GM21737 (cell line): Measurements from ENCODE around the gene PRKAB1.
"Not testable (repeated sequence)": the region's sequence is repeated elsewhere in the genome, so short reads cannot be mapped to it uniquely, and the experiment has no call there.

Source experiments
- ATAC-seq: cut with Tn5 transposase; IDR thresholded peaks from one replicate; pipeline ENCODE4 v1.9.1; 2021; ENCODE audit warnings: mild to moderate bottlenecking, moderate library complexity; ENCODE audit not compliant: unreplicated experiment

PRKAB1 gene, protein sequence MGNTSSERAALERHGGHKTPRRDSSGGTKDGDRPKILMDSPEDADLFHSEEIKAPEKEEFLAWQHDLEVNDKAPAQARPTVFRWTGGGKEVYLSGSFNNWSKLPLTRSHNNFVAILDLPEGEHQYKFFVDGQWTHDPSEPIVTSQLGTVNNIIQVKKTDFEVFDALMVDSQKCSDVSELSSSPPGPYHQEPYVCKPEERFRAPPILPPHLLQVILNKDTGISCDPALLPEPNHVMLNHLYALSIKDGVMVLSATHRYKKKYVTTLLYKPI

DNA sequence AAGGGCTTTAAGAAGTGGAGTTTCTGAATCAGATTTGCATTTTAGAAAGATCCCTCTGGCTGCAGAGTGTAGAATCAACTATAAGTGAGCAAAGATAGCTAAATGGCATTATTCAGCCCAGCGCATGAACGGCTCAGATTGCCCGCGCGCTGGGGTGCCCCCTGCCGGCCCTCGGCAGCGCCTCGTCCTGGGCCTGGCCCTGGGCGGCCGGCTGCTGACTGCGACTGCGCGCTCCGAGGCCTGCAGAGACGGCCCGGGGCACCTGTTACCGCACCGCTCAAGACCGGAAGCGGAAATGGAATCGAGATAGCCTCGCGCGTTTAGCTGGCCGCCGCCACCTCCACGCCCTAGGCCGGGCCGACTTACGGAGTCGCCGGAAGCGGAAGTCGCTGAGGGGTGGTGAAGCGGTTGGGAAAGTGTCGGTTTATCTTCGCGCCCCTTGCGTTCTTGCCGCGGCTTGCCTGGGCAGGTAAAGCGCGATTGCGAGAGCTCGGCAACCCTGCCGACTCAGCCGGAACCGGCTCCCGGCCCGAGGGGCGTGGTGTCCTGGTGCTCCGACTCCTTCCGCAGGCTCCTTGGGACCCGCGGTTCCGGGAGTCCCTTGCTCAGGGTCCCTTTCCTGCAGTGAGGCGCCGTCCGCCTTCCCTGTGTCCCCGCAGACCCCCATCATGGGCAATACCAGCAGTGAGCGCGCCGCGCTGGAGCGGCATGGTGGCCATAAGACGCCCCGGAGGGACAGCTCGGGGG is at the start of gene PRKAB1:
TSS of gene PRKAB1 (plus strand) at position 557 of the 747 bp plus-strand sequence. CDS start at position 669, 112 bp downstream.
- ATAC-seq = peak; percentile 95

DNA sequence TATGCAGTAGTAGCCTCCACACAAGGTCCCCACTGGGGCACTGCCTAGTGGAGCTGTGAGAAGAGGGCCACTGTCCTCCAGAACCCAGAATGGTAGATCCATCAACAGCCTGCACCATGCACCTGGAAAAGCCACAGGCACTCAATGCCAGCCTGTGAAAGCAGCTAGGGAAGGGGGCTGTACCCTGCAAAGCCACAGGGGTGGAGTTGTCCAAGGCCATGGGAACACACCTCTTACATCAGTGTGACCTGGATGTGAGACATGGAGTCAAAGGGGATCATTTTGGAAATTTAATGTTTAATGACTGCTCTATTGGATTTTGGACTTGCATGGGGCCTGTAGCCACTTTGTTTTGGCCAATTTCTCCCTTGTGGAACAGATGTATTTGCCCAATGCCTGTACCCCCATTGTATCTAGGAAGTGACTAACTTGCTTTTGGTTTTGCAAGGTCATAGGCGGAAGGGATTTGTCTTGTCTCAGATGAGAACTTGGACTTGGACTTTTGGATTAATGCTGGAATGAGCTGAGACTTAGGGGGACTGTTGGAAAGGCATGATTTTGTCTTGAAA is 49.5 kb upstream of the PRKAB1 start:
- ATAC-seq = not testable (repeated sequence)

DNA sequence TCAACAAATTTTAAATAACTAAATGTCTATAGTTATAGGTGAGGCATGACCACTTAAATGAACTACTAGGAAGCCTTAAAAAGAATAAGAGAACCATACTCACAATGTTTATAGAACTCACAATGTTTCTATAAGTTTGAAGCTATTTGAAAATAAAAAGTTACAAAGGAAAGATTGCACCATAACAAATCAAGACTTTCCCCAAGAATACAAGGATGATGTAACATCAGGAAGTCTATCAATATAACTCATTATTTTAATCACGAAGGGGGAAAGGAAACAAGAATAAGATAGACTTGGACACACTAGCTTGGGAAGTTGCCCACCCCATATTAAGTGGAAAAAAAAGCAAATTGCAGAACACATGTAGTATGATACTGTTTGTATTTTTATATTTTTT is 47.4 kb upstream of the PRKAB1 start:
- ATAC-seq = no peak

DNA sequence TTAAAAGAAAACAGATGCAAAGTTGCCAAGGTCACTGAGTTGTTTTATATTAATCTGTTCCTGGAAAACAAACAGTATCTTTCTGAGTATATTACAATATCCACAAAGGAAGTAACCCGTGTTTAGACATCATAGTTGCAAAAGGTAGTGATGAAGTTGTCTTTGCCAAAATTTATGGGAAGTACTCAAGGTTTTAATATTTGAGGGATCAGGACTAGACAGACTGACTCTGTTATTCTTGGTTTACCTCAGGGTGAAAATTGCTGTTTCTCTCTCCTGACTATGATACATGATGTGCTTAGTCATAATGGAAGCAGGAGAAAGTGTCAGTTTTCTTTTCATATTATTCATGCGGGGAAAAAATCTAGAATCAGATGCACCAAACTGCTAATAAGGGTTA is 46.1 kb upstream of the PRKAB1 start:
- ATAC-seq = no peak

DNA sequence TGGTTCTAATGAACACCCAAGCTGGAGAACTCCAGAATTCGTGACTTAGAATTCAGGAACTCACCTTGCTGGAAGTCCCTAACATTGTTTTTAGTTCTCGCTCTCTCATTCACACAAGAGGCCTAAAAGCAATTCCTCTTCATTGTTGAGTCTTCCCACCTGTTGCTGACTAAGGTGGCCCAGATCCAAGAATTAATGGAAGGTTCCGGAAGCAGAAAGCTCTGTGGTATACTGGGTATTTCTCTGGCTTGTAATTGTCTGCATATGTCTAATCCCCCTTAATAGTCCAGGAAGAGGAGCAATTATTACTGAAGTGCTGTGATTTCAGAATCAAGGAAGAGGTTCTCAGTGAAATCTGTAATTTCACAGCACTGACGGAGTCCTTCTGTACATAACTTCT is 43.0 kb upstream of the PRKAB1 start:
- ATAC-seq = no peak

DNA sequence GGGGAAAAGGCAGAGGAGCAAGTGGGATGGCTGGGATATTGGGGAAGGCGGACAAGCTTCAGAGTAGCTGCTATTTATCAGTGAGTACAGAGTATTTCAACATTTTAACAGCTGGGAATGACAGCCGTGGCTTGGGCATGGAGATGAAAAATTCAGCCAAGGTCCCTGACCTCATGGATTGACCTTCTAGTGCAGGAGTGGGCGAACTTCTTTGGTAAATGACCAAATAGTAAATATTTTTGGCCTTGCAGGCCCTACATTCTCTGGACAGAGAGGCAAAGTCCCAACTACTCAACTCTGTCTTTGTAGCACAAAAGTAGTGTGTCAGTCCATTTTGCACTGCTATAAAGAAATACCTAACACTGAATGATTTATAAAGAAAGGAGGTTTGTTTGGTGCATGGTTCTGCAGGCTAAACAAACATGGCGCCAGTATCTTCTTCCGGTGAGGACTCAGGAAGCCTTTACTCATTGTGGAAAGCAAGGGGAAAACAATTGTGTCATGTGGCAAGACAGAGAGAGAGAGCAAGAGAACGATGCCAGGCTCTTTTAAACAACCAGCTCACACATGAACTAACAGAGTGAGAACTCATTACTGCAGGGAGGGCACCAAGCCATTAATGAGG is 40.8 kb upstream of the PRKAB1 start:
- ATAC-seq = no peak

DNA sequence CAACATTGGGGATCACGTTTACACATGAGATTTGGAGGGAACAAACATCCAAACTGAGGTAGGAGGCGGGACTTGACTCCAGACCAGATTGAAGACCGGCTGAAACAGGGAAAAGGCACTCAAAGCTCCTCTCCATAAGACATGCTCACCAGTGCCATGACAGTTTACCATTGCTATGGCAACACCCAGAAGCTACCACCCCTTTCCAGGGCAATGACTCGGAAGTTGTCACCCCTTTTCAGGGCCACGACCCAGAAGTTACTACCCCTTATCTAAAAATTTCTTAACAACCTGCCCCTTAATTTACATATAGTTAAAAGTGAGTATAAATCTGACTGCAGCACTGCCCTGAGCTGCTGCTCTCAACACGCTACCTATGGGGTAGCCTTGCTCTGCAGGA is 40.2 kb upstream of the PRKAB1 start:
- ATAC-seq = no peak

DNA sequence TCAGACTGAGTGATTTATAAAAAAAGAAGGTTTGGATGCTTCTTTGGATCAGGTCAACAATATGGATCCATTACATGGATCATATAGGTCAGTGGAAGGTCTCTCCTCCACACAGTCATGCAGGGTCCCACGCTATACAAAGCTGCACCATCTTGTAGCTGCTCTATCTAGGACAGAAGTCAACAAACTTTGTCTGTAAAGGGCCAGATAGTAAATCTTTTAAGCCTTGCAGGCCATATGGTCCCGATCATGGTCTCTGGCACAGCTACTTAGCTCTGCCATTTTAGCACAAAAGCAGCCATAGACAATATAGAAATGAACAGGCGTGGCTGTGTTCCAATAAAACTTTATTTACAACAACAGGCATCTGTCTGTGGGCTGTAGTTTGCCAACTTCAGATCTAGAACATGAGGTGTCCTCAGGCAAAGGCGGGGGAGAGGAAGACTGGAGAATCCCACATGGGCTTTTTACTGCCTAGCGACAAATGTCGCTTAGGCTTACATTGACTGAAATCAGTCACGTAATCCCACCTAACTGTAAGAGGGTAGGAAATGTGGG is 37.6 kb upstream of the PRKAB1 start:
- ATAC-seq = no peak

DNA sequence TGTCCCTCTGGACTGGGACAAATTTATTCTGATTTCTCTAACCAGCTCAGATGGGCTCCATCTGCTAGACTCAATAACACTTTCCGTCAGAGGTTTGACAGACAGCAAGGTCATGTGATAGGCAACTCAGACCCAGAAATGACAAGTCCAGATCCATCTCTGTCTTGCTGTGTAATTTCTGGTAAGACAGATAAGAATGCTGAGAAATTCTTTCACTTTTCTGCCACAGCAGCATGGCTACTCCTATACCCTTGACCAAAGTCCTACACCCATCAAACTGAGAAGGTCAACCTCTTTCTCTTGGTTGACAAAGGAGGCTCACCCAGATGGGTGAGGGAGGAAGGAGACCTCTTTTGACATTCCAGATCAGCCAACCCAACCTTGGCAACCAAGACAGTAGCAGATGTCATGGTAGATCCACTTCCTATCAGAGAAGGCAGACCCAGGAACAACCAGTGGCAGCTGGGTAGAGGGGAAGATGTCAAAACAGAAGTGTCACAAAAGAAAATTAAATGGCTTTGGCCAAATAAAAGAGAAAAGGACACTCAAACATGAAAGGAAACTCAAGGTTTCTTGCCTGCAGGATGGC is 36.9 kb upstream of the PRKAB1 start:
- ATAC-seq = no peak

DNA sequence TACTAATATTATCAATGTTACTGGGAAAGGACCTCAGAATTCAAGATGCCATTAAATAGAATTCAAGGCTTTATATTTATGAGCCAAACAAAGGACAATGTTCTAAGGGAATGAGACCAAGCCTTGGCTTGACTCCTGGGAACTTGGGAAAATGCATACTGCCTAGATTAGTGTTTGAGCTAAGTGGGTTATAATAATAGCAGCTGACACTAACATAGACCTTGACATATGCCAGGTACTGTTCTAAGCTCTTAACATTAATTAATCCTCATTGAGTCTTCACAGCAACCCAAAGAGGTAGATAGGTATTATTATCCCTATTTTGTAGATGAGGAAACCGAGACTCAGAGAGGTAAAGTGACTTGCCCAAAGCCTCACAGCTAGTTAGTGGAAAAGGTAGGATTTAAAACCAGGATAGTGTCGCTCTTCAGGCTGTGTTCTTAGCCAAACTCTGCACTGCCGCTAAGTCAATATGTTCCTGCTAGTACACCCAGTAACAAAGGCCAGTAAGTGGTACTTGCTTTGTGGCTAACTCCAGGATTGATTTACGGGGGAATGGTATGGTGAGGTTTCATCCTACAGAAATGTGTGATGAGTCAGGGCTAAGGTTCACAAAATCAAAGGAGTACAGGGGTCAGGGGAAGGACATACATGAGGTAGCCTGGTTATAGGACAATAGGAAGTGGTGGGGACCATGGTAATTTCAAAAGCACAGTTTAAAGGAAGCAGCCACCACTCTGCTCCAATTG is 35.8 kb upstream of the PRKAB1 start:
- ATAC-seq = no peak

DNA sequence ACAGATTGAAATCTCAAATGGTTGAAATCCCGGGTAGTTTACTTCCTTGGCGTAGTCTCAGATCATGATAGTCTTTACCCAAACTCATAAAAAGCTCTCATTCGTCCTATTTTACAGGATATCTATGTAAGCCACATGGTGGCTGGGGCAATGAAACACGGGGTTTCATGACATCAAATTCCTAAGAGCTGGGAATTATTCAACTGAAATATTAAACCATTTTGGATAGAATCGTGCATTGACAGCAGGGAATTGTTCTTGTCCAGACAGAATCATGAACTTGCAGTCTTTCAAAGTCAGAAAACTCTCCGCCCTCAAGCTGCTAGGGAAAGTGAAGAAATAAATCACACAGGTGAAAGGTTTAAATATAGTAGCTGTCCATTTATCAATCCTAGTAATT is 33.2 kb upstream of the PRKAB1 start:
- no peak for ATAC-seq

DNA sequence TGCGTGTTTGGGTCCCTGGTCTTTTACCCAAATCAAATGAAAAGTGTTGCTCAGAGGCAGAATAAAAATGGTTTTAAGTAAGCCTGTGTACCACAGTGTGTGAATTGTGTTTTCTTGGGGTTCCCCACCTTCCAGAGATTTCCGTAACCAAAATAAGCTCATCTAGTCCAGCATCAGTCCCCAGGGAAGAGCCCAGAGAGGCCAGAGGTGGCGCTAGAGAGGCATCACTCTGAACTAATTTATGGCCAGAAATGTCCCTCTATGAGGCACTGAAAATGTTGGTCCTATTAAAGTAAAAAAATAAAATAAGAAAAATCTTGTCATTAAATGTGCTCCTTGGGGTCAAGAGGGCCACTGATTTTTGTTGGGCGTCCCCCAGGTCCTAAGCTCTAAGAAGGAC is 24.9 kb upstream of the PRKAB1 start:
- no peak for ATAC-seq

DNA sequence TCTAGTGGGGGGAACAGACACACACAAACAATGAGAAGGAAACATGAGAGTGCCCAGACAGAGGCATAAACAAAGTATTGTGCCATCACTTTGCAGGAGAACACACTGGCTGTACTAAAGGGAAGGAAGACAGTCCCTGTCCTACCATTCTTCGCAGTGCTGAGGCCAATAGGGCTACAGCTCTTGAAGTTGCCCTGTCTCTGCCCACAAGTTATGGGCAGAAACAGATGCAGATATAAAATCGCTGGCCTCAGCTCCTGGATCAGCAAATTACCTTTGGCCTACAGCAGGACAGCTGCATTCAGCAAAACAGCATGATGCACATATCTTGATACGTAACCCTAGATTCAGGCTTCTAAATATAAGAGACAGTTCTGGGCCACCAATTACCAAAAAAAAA is 23.0 kb upstream of the PRKAB1 start:
- ATAC-seq = no peak

DNA sequence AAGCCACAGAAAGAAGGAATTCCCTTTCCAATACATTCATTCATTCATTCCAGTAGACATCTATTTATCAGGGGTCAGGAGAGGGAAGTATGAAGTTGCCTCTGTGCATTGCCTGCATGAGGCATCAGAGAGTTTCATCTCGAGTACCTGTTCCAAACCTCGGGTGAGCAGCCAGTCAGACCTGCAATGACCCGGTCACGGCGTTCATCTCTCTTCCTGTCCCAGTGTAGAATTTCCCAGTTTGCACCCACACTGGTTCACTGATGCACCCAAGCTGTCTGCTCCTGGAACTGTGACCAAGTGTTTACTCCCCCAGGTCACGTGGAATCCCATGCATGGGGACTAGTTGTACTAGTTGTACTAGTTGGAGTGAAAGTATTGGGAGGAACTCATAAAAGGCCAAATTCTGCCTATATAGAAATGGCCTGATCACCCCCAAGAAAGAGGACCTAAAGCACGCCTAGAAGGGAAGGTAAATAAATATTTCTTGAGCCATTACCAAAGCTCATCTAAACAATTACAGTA is 22.3 kb upstream of the PRKAB1 start:
- no peak for ATAC-seq

DNA sequence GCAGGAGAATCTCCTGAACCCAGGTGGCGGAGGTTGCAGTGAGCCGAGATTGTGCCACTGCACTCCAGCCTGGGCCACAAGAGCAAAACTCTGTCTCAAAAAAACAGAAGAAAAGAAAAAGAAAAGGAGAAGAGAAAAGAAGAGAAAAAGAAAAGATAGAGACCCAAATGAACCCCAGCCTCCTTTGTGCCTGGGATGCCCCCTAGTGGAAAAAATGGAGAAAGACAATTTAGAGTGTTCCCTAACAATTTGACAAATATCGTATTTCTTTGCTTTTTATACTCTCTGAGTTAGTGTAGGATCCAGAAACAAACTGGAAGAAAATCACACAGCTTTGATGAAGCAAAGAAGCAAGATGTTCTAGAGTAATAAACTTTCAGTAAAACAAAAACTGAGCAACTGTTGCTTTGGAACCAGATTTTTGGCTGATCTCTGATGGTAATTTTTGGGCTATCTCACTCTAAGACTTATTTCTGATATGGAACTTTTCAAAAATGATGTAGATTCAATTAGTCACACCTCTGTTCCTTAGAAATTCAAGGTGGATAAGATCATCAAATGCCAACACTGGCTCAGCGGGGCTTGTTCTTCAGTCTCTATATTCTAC is 18.6 kb upstream of the PRKAB1 start:
- ATAC-seq = no peak

DNA sequence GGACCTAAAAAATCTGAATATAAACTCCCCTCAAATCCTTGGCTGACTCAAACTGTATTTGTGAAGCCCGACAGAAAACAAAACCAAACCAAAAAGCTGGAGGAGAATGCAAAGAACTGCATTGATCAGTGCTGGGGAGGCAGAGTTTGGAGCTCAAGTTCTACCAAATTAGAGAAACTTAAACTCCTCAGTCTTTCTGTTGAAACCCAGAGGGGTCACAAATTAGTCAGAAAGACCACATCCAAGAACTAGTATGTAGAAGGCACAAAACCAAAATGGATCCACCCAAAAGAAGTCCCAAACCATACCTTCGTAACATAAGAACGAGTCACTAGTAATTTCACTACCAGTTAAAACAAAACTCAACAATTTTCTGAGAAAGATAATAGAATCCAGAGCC is 15.3 kb upstream of the PRKAB1 start:
- ATAC-seq = no peak

DNA sequence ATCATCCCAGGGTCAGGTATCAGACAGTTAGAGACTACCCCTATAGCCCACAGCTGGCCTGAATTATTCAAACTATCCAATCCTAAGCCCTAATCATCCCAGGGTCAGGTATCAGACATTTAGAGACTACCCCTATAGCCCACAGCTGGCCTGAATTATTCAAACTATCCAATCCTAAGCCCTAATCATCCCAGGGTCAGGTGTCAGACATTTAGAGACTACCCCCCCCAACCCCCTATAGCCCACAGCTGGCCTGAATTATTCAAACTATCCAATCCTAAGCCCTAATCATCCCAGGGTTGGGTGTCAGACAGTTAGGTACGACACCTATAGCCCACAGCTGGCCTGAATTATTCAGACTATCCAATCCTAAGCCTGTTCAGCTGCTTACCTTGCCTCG is 10.9 kb upstream of the PRKAB1 start:
- ATAC-seq = not testable (repeated sequence)

DNA sequence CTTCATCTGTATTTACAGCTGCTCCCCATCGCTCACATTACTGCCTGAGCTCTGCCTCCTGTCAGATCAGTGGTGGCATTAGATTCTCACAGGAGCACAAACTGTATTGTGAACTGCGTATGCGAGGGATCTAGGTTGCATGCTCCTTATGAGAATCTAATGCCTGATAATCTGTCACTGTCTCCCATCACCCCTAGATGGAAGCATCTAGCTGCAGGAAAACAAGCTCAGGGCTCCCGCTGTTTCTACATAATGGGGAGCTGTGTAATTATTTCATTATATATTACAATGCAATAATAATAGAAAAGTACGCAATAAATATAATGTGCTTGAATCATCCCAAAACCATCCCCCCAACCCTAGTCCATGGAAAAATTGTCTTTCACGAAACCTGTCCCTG is 9.8 kb upstream of the PRKAB1 start:
- not testable (repeated sequence) for ATAC-seq

DNA sequence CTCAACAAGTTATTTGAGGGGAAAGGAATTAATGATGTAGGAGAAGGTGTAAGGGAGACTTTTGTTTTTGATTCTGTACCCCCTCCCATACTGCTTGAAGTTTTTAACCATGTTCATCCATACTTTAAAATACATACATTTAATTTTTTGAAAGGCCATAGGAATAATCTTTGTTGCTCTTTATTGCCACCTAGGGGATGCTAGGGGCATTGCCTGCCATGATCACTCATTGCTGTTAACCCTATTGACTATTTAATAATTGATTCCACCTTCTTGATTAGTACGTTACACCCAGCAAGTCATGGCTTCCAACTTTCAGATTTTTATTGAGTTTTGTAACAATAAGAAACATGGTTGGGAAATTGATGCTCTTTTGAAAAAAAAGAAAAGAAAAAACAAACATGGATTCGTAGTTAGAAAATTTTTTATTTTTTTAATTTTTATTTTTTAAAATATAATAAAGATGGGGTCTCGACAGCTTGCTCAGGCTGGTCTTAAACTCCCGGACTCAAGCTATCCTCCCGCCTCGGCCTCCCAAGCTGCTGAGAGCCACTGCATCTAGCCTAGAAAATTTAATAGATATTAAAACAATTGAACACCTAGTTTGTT is 8.5 kb upstream of the PRKAB1 start:
- ATAC-seq = no peak
